GM19452 (cell line): ENCODE results near the gene MOCS1.

Source experiments
- ATAC-seq: cut with Tn5 transposase; IDR thresholded peaks from one replicate; pipeline ENCODE4 v1.9.1; 2021; ENCODE audit not compliant: unreplicated experiment

Gene MOCS1

GRCh38 chr6:39881851-39882530, 52.3 kb downstream of the MOCS1 start:
- ATAC-seq: no peak

GRCh38 chr6:39880594-39880993, 53.7 kb downstream of the MOCS1 start:
- no peak for ATAC-seq

- no peak for ATAC-seq
Observed at GRCh38 chr6:39879535-39879934, 54.7 kb downstream of the MOCS1 start.

GRCh38 chr6:39876826-39877225, 57.4 kb downstream of the MOCS1 start:
- ATAC-seq: no peak

DNA sequence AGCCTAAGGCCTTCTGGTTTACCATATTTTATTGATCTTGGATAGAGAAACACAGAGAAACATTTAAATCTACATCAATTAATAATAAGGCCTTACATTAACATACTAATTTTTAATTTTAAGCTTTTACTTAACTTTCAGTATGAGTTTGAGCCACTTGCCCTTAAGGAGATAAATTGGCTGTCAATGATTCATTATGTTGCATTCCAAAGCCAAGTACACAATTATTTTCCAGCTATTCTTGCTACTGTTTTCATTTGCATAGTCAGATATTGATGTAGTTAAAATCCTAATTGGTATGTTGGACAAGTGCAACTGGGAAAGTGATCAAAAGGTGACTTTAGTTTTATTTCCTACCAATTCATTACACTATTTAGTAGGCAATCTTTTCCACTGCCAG, 58.2 kb downstream of the MOCS1 start:
- no peak for ATAC-seq

DNA sequence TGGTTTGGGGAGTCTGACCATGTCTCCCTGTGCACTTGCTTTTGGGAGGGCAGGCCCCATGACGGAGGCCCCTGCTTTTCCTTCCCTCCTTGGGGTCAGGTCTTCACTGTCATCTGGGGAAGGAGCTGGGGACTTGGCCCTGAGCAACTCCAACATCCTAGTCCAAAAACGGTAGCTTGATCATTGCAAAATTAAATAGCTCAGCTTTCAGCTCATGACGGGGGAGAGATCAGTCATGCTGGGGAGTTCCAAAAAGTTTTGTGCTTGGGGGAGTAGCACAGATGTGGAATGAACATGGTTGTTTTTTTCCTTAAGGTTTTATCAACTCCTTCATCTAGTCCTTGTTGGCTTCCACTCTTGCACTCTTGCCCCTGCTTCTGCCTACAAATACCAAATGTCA, 60.8 kb downstream of the MOCS1 start:
- ATAC-seq: no peak

DNA sequence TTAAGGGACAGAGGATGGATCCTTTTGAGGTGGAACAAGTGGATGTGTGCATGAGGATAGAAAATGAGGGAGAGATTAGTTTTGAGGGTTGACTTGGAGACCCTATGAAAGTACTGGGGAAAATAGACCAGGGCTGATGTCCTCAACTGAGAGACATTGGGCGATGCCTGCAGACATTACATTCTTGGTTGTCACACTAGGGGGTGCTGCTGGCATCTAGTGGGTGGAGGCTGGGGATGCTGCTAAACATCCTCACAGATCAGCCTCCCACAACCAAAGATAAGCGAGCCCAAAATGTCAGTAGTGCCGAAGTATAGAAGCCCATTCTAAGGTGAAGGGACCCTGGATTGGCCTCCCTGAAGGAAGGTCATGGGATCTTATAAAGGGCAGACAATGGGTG, 63.3 kb downstream of the MOCS1 start:
- ATAC-seq: no peak

DNA sequence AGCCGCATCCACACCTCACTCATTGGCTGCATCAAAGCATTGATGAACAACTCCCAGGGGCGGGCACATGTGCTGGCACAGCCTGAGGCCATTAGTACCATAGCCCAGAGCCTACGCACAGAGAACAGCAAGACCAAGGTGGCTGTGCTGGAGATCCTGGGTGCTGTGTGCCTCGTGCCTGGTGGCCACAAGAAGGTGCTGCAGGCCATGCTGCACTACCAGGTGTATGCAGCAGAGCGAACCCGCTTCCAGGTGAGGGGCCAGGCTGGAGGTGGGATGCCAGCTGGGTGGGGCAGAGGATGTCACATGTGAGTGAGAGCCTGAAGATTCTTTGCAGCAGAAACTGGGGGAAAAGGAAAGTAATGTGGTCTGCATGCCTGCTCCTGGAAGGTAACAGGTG, 66.7 kb downstream of the MOCS1 start:
- ATAC-seq: no peak

- ATAC-seq: no peak
Observed at GRCh38 chr6:39865011-39865888, 69.0 kb downstream of the MOCS1 start.

DNA sequence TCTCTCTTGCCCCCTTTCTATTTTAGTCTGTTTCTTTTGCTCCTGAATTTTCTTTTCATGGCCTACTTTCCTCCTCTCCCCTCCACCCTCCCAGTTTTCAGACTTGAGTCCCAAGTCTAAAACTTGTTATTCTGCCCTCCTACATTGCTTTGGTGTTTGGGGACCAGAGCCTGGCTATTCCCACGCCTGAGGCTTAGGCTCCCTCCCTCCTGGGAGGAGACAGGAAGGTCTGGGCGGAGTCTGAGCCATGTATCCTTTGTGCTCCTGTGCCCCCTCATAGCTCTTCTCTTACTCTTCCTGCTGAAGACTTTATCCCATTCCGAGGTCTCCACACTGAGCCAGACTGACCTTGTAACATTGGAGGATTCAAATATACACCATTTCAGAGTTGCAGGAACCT, 72.6 kb downstream of the MOCS1 start:
- no peak for ATAC-seq

DNA sequence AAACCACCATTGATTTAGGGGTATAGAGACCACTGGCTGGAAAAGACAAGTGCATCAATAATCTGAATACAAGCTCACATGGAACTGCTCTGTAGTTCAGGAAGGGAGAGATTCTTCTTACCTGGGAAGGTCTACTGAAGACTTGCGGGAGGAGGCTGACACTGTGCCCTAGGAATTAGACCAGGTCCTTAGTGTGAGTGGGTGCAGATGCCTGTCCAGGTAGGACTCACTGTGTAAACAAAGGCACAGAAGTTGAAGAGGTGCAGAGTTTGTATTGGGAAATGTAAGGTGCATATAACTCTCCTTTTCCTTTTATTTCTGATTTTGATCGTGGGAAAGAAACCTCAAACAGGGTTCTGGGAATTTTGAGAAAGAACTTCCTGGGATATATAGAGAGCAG, 75.2 kb downstream of the MOCS1 start:
- ATAC-seq: no peak

DNA sequence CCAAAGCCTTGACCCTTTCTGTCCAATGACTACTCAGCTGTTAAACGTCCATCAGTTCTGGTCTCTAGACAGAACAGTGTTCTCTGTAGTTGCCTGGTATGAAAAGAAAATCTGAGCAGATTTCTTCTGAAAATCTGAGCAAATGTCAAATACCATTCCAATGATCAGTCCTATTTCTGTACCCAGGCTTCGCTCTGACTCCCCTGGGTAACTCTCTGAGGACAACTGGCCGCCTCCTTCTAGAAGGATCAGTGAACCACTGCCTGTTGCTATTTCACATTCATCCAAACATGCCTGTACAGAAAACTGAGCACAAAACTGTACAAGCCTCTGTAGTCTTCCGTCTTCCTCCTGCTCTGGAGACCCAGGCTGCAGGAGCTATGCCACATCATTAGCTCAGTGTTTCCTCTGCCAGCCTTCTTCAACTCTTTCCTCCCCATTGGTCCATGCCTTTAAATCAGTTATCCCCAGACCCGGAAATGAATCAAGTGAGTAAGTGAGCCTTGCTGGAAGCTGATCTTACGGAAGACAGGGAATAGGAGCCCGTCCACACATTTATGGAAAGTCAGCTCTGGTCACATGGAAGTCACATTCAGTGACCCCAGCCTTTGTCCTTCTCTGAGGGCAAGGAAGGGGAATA, 78.8 kb downstream of the MOCS1 start:
- ATAC-seq: no peak
